ENCODE measurements around the gene CLOCK.
"Not testable (repeated sequence)": the region's sequence is repeated elsewhere in the genome, so short reads cannot be mapped to it uniquely, and the experiment has no call there.

Gene CLOCK, protein sequence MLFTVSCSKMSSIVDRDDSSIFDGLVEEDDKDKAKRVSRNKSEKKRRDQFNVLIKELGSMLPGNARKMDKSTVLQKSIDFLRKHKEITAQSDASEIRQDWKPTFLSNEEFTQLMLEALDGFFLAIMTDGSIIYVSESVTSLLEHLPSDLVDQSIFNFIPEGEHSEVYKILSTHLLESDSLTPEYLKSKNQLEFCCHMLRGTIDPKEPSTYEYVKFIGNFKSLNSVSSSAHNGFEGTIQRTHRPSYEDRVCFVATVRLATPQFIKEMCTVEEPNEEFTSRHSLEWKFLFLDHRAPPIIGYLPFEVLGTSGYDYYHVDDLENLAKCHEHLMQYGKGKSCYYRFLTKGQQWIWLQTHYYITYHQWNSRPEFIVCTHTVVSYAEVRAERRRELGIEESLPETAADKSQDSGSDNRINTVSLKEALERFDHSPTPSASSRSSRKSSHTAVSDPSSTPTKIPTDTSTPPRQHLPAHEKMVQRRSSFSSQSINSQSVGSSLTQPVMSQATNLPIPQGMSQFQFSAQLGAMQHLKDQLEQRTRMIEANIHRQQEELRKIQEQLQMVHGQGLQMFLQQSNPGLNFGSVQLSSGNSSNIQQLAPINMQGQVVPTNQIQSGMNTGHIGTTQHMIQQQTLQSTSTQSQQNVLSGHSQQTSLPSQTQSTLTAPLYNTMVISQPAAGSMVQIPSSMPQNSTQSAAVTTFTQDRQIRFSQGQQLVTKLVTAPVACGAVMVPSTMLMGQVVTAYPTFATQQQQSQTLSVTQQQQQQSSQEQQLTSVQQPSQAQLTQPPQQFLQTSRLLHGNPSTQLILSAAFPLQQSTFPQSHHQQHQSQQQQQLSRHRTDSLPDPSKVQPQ

DNA sequence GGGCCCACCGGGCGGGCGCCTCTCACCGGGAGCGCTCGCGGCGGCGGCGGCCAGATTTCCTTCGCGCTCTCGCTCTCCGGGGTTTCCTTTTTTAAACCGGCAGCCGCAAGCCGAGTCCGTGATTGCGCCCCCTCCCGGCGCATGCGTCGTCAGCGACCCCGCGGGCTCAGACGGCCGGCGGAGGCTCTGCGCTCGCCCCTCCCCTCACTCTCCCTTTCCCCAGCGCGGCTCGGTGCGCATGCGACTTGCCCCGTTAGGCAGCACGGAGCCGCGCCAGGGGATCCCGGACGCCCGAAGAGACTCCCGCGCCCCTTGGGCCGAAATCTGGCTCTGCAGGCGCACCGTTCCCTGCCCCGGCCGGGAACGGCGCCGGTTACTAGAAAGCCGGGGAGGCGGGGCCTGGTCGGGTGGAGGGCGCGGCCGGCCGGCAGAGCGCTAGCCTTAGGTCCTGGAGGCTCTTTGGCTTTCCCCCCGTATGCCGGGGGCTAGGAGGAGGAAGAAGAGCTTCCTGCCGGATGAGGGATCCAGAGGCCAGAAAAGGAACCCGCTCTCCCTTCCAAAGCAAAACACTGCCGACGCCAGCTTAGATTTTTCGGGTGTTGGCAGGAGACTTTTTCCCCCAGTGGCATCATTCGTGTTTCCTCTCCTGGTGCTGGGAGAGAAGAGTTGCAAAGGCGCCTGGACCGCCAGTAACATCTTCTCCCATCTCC lies at the start of gene CLOCK:
CLOCK (minus strand) TSS at position 154 of the 710 bp plus-strand sequence. CDS start 64,124 bp downstream, outside the sequence.
- DNase-seq (ENCODE audit: low spot score), result peak; percentile 71

DNA sequence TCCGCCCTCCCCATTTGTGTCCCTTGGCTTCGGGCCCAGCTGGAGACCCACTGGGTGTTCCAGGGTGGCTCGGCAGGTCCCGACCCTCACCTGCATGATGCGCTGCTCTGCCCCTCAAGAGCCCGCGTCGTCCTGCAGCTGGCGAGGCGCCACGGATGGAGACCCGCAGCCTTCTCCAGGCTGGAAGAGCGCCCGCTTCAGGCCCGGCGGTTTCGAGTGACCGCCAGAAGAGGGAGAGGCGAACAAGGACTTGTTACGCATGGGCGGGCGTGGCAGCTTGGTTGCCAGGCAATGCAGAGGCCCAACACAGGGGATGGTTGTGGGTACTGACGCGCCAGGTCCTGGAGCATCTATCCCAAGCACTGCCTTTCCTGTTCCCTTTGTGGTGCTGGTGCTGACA lies 45.3 kb upstream of the CLOCK start, which contains the start of gene PDCL2:
PDCL2 (minus strand) TSS at position 232 of the 400 bp plus-strand sequence; CDS start at position 96, 136 bp downstream.
- no peak for DNase-seq (ENCODE audit: low spot score)

DNA sequence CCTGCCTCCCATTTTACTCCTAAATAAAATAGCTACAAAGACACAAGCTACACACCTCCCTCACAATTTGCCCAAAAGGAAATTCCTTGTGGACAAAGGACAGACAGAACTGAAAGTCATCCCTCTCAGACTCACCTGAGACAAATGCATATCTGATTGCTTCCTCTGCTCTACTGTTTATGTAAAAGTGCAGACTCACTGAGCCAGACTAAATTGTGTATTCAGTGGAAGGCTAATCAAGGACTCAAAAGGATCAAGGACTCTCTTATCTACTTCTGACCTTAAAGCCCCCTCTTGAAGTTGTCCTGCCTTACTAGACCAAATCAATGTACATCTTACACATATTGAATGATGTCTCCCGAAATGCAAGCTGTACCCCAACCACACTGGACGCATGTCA lies 41.5 kb upstream of the CLOCK start:
- DNase-seq (ENCODE audit: low spot score), result no peak

DNA sequence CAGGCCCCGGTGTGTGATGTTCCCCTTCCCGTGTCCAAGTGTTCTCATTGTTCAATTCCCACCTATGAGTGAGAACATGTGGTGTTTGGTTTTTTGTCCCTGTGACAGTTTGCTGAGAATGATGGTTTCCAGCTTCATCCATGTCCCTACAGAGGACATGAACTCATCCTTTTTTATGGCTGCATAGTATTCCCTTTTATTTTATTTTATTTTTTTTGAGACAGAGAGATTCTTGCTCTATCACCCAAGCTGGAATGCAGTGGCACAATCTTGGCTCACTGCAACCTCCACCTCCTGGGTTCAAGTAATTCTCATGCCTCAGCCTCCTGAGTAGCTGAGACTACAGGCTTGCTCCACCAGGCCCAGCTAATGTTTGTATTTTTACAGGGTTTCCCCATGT lies 36.1 kb upstream of the CLOCK start:
- DNase-seq (ENCODE audit: low spot score), result not testable (repeated sequence)

DNA sequence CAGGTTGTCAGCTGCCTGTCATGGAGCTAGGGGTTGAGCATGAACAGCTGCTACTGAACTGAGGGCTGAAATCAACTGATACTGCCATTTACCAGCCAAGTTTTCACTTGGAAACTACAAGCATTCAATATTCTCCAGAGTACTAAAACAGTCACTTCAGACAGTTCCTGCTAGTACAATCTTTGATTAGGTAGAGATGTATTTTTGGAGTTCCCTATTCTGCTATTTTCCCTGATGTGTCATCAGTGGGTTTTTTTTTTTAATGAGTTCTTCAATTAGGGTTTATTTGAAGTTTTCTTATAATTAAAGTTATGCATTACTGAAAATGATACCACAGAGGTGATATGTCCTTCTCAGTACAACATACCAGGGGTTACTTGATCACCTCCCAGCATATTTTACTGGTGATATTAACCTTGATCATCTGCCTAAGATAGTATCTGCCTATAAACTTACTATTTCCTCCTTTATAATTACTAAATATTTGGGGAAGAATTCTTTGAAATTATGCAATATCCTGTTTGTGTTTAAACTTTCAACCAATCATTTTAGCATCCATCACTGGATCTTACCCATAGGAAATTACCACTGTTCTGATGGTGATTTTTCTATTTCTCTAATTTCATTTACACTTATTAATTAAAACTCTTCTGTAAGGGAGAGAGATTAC lies 31.8 kb upstream of the CLOCK start:
- DNase-seq (ENCODE audit: low spot score), result no peak

DNA sequence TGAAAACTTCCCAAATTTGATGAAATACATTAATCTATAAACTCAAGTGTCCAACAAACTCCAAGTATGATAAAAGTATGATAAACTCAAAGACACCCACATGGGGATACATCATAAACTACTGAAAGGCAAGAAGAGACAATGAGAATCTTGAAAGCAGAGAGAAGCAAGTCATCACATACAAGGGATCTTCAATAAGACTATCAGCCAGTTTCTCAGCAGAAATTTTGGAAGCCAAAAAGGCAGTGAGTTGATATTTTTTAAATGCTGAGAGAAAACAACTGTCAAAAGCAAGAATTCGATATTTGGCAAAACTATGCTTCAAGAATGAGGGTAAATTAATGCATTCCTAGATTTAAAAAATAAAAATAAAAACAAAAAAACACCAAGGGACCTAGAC lies 28.8 kb upstream of the CLOCK start:
- DNase-seq (ENCODE audit: low spot score), result no peak

DNA sequence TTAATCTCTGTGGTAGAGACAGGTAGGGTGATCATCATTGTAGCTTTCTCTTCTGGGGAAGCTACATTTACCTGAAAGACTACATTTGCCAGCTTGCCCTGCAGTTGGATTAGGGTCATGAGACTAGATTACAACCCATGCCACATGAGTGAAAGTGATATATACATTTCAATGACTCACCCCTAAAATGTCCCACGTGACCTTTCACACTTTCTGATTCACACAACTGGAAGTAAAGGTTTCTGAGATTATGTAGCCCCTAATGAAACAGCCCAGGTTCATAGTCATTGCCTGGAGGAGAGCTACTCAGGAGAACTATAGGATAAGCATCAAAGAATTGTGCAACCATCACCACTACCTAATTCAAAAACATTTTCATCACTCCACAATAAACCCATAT lies 27.5 kb upstream of the CLOCK start:
- no peak for DNase-seq (ENCODE audit: low spot score)

DNA sequence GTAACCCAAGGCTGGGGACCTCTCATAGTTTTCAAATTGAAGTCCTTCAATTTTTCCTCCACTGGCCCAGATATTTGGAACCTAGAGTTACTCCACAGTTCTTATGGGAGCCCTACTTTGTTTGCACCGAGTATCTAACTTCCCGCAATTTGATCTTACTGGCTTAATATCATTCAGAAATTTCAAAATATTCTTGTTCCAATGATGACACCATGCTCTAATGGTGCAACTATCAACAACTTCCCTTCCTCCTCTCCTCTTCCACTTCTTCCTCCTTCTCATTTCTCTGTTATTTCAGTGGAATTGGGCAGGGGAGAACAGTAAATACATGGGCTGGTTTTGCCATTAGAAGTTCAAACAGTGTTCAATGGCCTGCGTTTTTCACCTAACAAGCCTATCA lies 25.1 kb upstream of the CLOCK start:
- no peak for DNase-seq (ENCODE audit: low spot score)

DNA sequence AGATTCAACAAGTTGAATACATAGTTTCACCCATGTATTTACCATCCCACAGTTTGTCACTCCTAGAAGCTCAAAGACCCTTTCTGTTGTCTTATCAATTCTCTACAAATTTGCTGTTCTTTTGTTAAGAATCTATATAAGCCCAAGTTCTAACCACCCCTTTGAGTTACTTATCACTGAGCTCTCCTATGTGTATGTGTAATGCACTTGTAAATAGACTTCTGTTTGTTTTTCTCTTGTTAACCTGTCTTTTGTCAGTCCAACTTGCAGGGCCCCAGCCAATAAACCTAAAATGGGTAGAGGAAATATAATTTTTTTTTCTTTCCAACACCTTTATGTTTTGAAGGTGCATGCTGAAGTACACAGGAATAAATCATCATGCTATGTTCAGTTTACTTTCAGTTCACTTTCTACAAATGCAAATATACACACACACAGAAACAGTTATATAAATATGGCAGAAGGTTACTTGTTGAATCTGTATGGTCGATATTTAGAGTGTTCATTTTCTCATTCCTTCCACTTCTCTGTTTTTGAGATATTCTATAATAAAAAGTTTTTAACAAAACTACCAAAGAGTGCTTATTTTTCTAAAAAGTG lies 22.3 kb upstream of the CLOCK start:
- no peak for DNase-seq (ENCODE audit: low spot score)

DNA sequence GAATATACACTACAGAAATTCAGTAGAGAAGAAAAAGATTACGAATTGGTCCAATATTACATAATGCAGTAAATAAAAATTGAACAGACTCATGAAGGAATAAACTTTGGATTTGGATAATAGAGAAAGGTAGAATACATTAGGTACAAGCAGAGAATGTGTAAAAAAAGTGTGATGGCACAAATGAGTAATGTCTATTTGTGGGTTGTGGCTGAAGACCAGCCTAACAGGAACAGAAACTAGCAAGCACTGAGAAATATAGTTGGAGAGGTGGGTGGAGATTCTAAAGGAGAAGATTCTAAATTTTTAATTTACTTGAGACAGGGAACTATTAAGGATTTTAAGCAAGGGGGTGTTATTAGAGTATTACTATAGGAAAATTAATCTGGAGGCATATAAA lies 15.2 kb upstream of the CLOCK start:
- no peak for DNase-seq (ENCODE audit: low spot score)

DNA sequence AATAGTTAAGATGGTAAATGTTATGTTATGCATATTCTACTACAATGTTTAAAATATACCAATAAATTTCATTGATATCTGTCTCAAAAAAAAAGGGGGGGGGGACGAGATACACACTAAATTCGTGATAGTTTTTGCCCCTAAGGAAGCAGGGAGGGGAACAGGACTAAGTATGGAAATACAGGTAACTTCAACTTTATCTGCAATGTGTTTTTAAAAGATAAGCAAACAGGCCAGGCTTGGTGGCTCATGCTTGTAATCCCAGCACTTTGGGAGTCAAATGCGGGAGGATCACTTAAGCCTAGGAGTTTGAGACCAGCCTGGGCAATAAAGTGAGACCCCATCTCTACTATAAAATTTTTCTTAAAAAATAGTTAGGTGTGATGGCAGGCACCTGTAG lies 13.4 kb upstream of the CLOCK start:
- no peak for DNase-seq (ENCODE audit: low spot score)

DNA sequence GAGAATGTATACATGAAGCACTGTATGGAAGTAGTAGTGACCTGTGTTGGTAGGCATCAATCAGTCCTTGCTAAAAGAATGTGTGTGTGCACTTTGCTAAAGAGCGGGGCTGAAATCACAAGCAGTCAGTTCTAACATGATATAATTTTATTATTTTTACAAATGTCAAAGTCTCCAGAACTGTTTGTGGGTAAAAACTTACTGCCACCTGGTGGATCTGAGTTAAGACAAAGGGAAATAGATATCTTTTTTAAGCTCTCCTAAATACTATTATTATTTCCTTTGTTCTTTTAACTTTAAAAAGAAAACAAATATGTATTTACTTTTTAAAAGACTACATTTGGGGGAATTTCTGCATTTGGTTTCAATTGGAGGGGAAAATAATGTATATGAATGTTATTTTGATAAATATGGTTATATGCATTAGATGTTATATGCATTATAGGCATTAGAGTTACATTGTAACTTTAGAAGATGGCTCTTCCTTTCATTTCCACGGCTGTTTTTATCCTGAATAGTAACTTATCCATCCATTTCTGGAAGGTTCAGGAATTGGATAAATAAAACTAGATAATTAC lies 7.8 kb upstream of the CLOCK start:
- DNase-seq (ENCODE audit: low spot score), result no peak

DNA sequence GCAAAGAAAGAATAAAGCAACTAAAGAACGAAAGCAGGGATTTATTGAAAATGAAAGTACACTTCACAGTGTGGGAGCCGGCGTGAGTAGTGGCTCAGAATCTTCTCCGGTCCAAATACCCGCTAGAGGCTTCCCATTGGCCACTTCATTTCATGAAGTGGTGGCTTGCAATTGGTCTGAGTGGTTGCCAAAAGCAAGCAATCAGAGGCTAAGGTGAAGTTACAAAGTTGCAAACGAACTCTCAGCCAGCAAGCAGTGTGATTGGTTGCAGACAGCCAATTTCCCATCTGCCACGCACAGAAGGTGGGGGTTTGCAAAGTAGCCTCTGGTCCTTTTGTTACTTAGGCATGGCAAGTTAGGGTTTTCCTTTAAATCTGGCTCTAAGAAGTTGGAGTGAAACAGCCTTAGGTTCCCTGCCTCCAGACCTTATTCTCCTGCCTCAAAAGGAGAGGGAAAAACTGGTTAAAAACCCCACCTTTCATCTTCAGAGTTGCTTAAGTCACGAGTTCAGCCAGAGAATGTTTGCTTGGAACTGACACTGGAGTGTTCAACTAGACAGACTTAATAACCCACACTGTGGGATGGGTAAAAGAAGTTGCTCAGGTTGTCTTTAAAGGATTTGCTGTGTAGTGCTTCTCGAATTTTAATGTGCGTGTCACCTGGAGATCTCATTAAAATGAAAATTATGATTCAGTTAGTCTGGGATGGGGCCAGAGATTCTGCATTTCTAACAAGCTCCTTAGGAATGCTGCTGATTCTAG lies 6.9 kb upstream of the CLOCK start:
- no peak for DNase-seq (ENCODE audit: low spot score)

DNA sequence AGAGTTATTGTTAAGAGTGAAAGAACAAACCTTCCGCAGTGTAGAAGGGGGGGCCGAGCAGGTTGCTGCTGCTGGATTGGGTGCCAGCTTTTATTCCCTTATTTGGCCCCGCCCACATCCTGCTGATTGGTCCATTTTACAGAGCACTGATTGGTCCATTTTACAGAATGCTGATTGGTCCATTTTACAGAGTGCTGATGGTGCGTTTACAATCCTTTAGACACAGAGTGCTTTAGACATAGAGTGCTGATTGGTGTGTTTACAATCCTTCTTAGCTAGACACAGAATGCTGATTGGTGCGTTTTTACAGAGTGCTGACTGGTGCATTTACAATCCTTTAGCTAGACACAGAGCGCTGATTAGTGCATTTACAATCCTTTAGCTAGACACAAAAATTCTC lies 5.3 kb upstream of the CLOCK start:
- not testable (repeated sequence) for DNase-seq (ENCODE audit: low spot score)

DNA sequence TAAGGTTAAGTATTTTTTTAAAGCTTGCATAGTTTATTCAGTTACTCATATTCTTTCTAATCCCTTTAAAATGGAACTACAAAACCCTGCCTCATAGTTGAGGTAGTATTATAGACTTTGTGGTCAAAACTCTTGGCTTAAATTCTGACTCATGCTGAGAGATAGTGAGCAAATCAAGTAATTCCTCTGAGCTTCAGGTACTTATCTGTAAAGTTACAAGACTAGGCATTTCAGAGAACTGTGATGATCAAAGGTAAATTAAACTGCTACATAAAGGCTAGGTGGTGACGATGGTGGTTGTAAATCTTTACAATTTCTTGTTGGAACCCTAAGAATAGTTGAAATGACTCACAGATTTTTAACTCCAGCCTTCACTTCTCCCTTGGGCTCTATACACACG lies 3.2 kb upstream of the CLOCK start:
- no peak for DNase-seq (ENCODE audit: low spot score)

DNA sequence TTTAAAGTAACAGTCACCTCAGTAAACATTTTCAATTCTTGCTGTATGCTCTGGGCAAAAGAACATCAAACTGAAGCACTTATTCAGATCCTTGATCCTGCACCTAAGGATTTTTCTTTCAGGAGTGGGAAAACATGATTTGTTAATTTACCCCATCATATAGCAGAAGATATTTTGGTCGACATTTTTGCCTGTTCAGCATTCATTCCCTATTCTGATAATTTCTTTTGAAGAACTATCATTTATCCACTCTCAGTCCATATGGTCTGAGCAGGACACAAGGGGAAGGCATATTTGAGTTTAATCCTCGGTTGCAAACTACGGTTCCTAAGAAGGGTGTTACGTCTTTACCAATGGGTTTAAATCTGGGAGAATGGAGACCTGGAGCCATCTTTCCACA lies 1.2 kb upstream of the CLOCK start:
- DNase-seq (ENCODE audit: low spot score), result no peak

DNA sequence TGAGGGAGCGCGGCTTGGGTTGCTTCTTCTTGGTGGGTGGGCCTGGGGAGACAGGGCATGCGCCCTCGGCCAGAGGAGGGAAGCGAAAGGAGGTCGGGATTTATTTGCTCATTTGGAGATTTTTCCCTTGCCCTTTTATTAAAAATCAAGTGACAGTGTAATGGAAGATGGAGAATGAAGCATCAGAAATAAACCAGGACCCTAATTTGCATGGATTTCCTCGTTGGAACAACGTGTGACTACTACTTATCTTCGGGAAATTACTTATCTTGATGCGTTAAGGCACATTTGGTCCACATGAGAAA lies 709 bp upstream of the CLOCK start:
- no peak for DNase-seq (ENCODE audit: low spot score)

DNA sequence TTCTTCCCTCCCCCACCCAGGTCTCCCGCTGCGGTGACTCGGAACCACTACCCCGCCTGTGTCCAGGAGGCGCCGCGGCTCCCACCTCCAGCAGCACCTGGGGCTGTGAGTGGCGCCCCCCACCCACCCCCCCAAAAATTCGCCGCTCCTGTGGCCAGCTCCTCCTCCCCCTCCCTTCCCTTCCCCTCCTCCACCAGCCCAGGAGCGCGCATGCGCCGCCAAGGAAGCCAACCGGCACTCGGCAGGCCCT lies 278 bp downstream of the CLOCK start:
- no peak for DNase-seq (ENCODE audit: low spot score)

DNA sequence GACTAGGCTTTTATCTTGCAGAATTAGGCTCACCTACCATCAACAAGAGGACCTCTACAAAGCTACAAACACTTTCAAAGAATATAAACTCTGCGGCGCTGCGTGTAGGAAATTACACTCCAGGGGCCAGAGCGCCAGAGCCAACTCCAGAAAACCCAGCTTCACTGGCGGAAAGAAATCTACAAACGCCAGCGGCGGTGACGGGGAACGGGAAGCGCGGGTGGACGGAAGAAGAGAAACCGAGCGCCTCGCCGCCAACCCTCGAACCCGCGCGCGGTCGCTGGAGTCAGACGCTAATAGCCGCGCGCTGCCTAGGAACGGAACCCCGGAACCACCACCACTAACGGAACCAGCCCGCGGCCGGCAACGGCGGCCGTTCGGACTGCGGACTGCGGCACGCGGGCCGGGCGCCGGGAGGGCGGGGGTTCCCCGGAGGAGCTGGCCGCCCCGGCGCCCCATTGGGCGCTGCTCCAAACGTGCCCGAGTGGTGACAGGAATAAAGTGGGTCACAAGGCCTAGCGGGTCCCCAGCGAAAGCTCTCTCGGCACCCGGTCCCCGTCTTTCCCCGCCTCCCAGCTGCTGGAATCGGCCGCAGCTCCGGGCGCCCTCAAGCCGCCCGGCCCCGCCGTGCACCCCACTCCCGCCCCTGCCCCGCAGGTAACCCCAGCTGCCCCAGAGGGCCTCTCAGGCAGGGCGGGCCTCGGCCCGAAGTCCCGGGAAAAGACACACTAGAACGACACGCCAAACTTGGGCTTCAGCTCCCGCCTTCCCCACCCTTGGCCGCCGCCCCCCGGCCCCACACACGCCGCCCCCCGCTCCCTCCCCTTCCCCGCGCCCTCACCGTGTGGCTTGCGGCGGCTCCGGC lies 836 bp downstream of the CLOCK start:
- peak; percentile 40 for DNase-seq (ENCODE audit: low spot score)

DNA sequence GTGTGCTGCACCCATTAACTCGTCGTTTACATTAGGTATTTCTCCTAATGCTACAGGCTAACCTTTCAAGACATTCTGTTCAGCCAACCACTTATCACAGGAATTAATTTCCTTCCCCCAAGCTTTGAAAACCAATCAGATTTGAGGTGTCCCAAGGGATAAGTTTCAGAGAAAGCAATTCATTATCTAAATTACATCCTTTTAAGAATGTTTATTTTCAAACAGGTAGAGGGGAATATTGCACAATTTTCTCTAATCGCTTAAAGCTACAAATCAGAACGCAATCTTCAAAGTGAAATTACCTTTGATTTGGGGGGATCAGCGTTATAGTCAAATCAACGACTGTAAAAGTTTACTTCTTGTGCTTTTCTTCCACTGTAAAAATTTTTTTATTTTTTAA lies 1.6 kb downstream of the CLOCK start:
- peak; percentile 6 for DNase-seq (ENCODE audit: low spot score)

All from HuH-7 (cell line).